BE2C (cell line): ENCODE measurements around the gene NT5DC1.

Experiments
- DNase-seq: peaks from one replicate; pipeline ENCODE4 v3.0.0-alpha.2; 2020
- H3K27me3 ChIP-seq: fragments of 250-450 bp; sonication (Bioruptor Pico); 2 replicates; pipeline ENCODE4 v1.5.1; 2020; ENCODE audit warnings: mild to moderate bottlenecking
- H3K36me3 ChIP-seq: fragments of 250-450 bp; sonication (Bioruptor Pico); 2 replicates; pipeline ENCODE4 v1.5.1; 2020; ENCODE audit warnings: mild to moderate bottlenecking
- H3K4me1 ChIP-seq: fragments of 250-450 bp; sonication (Bioruptor Pico); 2 replicates; pipeline ENCODE4 v1.5.1; 2020
- H3K4me3 ChIP-seq: 2 replicates; pipeline ENCODE4 v1.5.1; 2011; ENCODE audit warnings: low read depth, low read length
- H3K9me3 ChIP-seq: fragments of 250-450 bp; sonication (Bioruptor Pico); 2 replicates; pipeline ENCODE4 v1.5.1; 2020
- CTCF ChIP-seq: IDR thresholded peaks from 2 replicates; pipeline ENCODE4 v1.5.1; 2012; ENCODE audit warnings: mild to moderate bottlenecking, low read depth, low read length

NT5DC1 gene

GRCh38 chr6:116156405-116157326 is 56.0 kb downstream of the NT5DC1 start:
- Histone ChIP-seq H3K27me3 (no peaks in the 10 kb centered on the region), H3K9me3 (no peaks in the 10 kb centered on the region), H3K4me3 (no peak overlapping the region), H3K36me3 (no peaks in the 10 kb centered on the region), H3K4me1 (peaks cover 7% of the 10 kb centered on the region; the same call in 1 of the 2 replicates)
- no peak for DNase-seq
- no peak for TF ChIP-seq CTCF

DNA sequence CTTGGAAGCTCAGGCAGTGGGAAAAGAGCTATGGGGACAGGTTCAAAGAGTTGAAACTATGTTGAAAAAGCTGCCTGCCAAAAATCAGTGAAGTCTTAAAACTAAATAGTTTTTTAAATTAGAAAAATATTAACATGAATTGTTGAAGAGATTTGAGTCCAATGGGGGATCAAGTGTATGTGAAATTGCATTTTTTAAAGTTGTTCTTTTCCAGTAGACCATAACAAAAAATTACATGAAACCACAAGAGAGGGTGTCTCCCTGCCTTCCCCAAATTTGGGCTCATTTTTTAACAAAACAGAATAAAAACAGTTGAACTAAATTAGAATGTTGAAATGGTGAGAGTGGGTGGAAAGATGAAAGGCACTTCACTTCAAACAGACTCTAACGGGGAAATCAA is 56.7 kb downstream of the NT5DC1 start:
- Histone ChIP-seq H3K9me3 (no peaks in the 10 kb centered on the region), H3K4me1 (peaks cover 3% of the 10 kb centered on the region; the same call in 1 of the 2 replicates), H3K27me3 (no peaks in the 10 kb centered on the region), H3K4me3 (no peak overlapping the region), H3K36me3 (no peaks in the 10 kb centered on the region)
- TF ChIP-seq CTCF = no peak
- DNase-seq = no peak

- no peak overlapping the region for H3K4me3 ChIP-seq
- H3K36me3 ChIP-seq = no peaks in the 10 kb centered on the region
- DNase-seq = no peak
- H3K27me3 ChIP-seq = no peaks in the 10 kb centered on the region
- no peak for TF ChIP-seq CTCF
- no peaks in the 10 kb centered on the region; the same call in 1 of the 2 replicates for H3K4me1 ChIP-seq
- H3K9me3 ChIP-seq = no peaks in the 10 kb centered on the region
Observed at GRCh38 chr6:116158641-116159040, 58.0 kb downstream of the NT5DC1 start.

GRCh38 chr6:116159782-116160524 is 59.3 kb downstream of the NT5DC1 start:
- no peaks in the 10 kb centered on the region for H3K9me3 ChIP-seq
- no peaks in the 10 kb centered on the region for H3K36me3 ChIP-seq
- no peaks in the 10 kb centered on the region for H3K27me3 ChIP-seq
- TF ChIP-seq CTCF = no peak
- no peaks in the 10 kb centered on the region for H3K4me1 ChIP-seq
- no peak overlapping the region for H3K4me3 ChIP-seq
- no peak for DNase-seq

GRCh38 chr6:116165596-116165995 is 64.9 kb downstream of the NT5DC1 start:
- no peak overlapping the region for H3K4me3 ChIP-seq
- no peak for TF ChIP-seq CTCF
- no peaks in the 10 kb centered on the region for H3K36me3 ChIP-seq
- peak; percentile 52 for DNase-seq
- no peaks in the 10 kb centered on the region for H3K9me3 ChIP-seq
- no peaks in the 10 kb centered on the region for H3K27me3 ChIP-seq
- H3K4me1 ChIP-seq = peaks cover 6% of the 10 kb centered on the region
